Peyer's patch (tissue), 4 donors: ENCODE data around the gene FFAR3. TPM values are rescaled to one million over a fixed set of nuclear protein-coding genes. Genes with fewer than 3 reads are reported as not detected.
A peak's percentile ranks its signal among the peaks of the same experiment; 100 is the strongest.

Experiments used
- DNase-seq, 3 donors: peaks; one replicate each; pipeline ENCODE4 v3.0.0-alpha.2; 2017 to 2019
- H3K27ac ChIP-seq, 4 donors: fragments of 200-600 bp; sonication (generic); one replicate each; pipeline ENCODE4 v1.5.1; 2016 to 2019
- H3K27me3 ChIP-seq, 2 donors: fragments of 200-600 bp; sonication (generic); one replicate each; pipeline ENCODE4 v1.5.1; 2019
- H3K36me3 ChIP-seq, 3 donors: fragments of 200-600 bp; sonication (generic); one replicate each; pipeline ENCODE4 v1.5.1; 2016 to 2019
- H3K4me1 ChIP-seq, 4 donors: fragments of 200-600 bp; sonication (generic); one replicate each; pipeline ENCODE4 v1.5.1; 2016 to 2019
- H3K4me3 ChIP-seq, 4 donors: fragments of 200-600 bp; sonication (generic); 1 replicate in 3 of 4; 2 replicates in 1 of 4; pipeline ENCODE4 v1.5.1; 2016 to 2019; ENCODE audit warnings: mild to moderate bottlenecking in 1 of 4
- H3K9me3 ChIP-seq, 4 donors: fragments of 200-600 bp; sonication (generic); one replicate each; pipeline ENCODE4 v1.5.1; 2016 to 2019; ENCODE audit warnings: mild to moderate bottlenecking in 1 of 4
- POLR2A ChIP-seq, 2 donors: fragments of 450-650 bp; IDR thresholded peaks; one replicate each; pipeline ENCODE4 v1.5.1; 2017; ENCODE audit warnings: antibody characterized with exemption in 2 of 2, mild to moderate bottlenecking in 2 of 2, moderate library complexity in 2 of 2
- total RNA-seq, 4 donors: library from RNA; depleted of rRNA; stranded (reverse); fragments of >200 nt; gene quantifications; one replicate each; pipeline ENCODE4 v1.1.0, GENCODE V29; 2016
- TF ChIP-seq, protein P1 (sequence below), 6 experiments: fragments of 450-650 bp in 4 of 6; fragments of 200-600 bp in 2 of 6; sonication (generic) in 1 of 6; IDR thresholded peaks; one replicate each; pipeline ENCODE4 v1.5.1; 2017 to 2019; ENCODE audit warnings: antibody characterized with exemption in 6 of 6, mild to moderate bottlenecking in 3 of 6, moderate library complexity in 1 of 6

Gene FFAR3
- total RNA-seq, 4 donors from 2014 or later: 1.1 TPM; not detected in 3

DNA sequence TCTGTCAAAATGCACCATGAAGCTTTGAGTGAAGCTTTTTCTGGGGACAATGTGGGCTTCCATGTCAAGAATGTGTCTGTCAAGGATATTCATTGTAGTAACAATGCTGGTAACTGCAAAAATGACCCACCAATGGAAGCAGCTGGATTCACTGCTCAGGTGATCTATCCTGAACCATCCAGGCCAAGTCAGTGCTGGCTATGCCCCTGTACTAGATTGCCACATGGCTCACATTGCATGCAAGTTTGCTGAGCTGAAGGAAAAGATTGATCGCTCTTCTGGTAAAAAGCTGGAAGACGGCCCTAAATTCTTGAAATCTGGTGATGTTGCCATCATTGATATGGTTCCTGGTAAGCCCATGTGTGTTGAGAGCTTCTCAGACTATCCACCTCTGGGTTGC, 25.3 kb downstream of the FFAR3 start:
- Histone ChIP-seq H3K27me3 (no peaks in the 10 kb centered on the region), H3K27ac (no peak overlapping the region), H3K4me3 (no peak overlapping the region), H3K4me1 (no peaks in the 10 kb centered on the region), H3K9me3 (peaks cover 0 to 7% (median 2%) of the 10 kb centered on the region in 4 donors), H3K36me3 (no peaks in the 10 kb centered on the region)
- TF ChIP-seq, protein P1, sequence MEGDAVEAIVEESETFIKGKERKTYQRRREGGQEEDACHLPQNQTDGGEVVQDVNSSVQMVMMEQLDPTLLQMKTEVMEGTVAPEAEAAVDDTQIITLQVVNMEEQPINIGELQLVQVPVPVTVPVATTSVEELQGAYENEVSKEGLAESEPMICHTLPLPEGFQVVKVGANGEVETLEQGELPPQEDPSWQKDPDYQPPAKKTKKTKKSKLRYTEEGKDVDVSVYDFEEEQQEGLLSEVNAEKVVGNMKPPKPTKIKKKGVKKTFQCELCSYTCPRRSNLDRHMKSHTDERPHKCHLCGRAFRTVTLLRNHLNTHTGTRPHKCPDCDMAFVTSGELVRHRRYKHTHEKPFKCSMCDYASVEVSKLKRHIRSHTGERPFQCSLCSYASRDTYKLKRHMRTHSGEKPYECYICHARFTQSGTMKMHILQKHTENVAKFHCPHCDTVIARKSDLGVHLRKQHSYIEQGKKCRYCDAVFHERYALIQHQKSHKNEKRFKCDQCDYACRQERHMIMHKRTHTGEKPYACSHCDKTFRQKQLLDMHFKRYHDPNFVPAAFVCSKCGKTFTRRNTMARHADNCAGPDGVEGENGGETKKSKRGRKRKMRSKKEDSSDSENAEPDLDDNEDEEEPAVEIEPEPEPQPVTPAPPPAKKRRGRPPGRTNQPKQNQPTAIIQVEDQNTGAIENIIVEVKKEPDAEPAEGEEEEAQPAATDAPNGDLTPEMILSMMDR (IDR thresholded peaks at IDR 0.05): no peak
- TF ChIP-seq POLR2A (IDR thresholded peaks at IDR 0.05): no peak
- no peak for DNase-seq

DNA sequence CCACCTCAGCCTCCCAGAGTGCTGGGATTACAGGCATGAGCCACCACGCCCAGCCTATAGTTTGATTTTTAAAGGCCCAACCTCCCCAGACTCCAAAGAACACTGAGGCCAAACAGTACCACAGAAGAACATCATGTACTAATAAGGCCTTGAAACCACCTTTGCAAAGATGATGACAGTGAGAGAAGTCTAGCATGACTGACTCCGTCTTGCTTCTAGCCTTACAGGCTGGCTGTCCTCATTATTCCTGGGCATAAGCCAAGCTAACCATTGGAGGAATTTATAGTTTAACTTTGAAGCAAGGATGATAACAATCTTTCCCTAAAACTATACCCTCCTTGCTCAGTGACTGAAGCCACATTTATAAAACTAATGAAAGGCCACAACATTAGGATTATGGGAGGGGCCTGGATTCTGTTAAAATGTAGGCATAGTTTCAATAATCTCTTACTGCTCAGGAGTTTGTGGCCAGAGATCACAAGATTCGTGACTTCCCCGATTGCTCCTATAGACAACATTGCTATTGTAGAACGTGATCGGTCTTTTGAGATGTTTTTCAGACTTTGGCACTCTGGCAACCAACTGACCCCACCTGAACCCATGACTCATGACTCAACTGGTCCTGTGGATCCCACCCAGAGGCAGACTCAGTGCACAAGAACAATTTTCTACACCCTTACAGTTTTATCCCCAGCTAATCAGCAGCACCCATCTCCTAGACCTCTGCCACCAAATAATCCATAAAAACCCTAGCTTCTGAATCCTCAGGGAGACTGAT, 30.2 kb downstream of the FFAR3 start:
- Histone ChIP-seq H3K27ac (peak overlapping the region in 1 of 4 donors; percentile 6), H3K9me3 (peaks cover 0 to 7% (median 2%) of the 10 kb centered on the region in 4 donors), H3K27me3 (no peaks in the 10 kb centered on the region), H3K4me1 (no peaks in the 10 kb centered on the region), H3K4me3 (no peak overlapping the region), H3K36me3 (no peaks in the 10 kb centered on the region)
- no peak for DNase-seq
- TF ChIP-seq, protein P1 (IDR thresholded peaks at IDR 0.05): no peak
- TF ChIP-seq POLR2A (IDR thresholded peaks at IDR 0.05): no peak

DNA sequence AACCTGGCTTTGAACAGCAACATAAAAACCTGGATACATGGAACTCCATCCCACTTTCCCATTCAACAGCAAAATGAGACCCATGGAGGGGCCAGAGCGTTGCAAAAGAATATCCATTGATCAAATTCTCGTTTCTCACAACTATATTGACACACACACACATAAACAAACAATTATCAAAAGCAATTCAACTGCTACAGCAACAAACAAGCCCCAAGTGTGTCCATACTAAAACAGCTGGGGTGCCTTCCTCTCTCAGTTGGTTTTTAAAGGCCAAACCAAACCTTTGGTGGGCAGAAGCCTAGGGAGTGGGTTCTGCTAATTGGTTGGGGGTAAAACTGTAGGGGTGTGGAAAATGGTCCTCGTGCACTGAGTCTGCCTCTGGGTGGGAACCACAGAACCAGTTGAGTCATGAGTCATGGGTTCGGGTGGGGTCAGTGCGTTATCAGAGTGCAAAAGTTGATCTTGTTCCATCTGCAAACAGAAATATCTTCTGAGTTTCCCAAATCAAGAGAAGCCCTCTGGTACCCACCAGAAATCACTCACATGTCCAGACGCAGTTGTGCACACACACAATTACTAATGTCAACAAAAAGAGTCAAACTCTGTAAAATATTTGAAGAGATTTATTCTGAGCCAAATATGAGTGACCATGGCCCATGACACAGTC, 31.1 kb downstream of the FFAR3 start:
- TF ChIP-seq, protein P1 (IDR thresholded peaks at IDR 0.05): no peak
- no peak for TF ChIP-seq POLR2A (IDR thresholded peaks at IDR 0.05)
- no peak overlapping the region for H3K27ac ChIP-seq
- no peaks in the 10 kb centered on the region for H3K4me1 ChIP-seq
- H3K36me3 ChIP-seq: no peaks in the 10 kb centered on the region
- H3K9me3 ChIP-seq: peaks cover 0 to 7% (median 2%) of the 10 kb centered on the region in 4 donors
- no peak overlapping the region for H3K4me3 ChIP-seq
- DNase-seq: no peak
- H3K27me3 ChIP-seq: no peaks in the 10 kb centered on the region

DNA sequence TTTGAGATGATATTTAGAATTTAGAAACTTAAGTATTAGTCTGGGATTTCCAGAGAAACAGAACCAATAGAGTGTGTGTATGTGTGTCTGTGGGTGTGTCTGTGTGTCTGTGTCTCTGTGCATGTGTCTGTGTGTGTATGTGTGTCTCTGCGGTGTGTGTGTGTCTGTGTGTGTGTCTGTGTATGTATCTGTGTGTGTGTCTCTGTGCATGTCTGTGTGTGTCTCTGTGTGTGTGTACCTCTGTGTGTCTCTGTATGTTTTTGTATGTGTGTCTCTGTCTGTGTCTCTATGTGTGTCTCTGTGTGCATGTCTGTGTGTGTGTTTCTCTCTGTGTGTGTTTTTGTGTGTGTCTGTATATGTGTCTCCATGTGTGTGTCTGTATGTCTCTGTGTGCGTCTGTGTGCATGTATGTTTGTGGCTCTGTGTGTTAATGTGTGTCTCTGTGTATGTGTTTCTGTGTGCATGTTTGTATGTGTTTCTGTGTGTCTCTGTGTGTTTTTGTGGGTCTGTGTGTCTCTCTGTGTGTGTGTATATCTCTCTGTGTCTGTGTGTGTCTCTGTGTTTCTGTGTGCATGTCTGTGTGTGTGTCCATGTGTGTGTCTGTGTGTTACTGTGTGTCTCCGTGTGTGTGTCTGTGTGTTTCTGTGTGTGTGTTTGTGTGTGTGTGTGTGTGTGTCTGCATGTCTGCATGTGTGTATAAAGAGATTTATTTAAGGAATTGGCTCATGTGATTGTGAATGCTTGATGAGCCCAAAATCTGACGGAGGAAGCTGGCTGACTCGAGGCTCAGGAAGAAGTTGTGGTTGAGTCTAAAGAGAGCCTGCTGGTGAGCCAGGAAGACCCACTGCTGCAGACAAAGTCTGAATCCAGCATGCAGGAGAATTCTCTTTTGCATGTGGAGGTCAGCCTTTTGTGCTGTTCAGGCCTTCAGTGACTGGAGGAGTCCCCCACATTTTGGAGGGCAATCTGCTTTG, 34.8 kb downstream of the FFAR3 start:
- Histone ChIP-seq H3K4me3 (no peak overlapping the region), H3K9me3 (no peaks in the 10 kb centered on the region), H3K27me3 (no peaks in the 10 kb centered on the region), H3K36me3 (no peaks in the 10 kb centered on the region), H3K27ac (no peak overlapping the region), H3K4me1 (peaks cover 0 to 5% (median 0%) of the 10 kb centered on the region in 4 donors)
- TF ChIP-seq POLR2A (IDR thresholded peaks at IDR 0.05): no peak
- TF ChIP-seq, protein P1 (IDR thresholded peaks at IDR 0.05): no peak
- DNase-seq: no peak
